ENCODE data around the gene CLEC4C. TPM values are rescaled to one million over a fixed set of nuclear protein-coding genes. Genes with fewer than 3 reads are reported as not detected.

CLEC4C gene
- total and polyA plus RNA-seq, 2 of the 4 experiments (the other 2 are of a cell fraction) = not detected

GRCh38 chr12:7731486-7731885, 15.7 kb downstream of the CLEC4C start:
- Histone ChIP-seq H3K23ac (ENCODE audit: low read depth, low read length) (no peak overlapping the region), H2BK5ac (ENCODE audit: low read depth, low read length, poor library complexity, severe bottlenecking) (no peak overlapping the region), H2AFZ (replicated peaks; ENCODE audit: low read length, poor library complexity) (no peak overlapping the region), H3K27me3 (ENCODE audit: control insufficient read depth, insufficient read depth, low read length) (no peaks in the 10 kb centered on the region), H4K20me1 (ENCODE audit: insufficient read depth, low read length) (no peaks in the 10 kb centered on the region), H3K14ac (replicated peaks; ENCODE audit: low read depth, low read length) (no peak overlapping the region), H3K27ac (ENCODE audit: insufficient read depth, low read length) (no peak overlapping the region), H2BK120ac (ENCODE audit: low read depth, low read length) (no peak overlapping the region), H3K79me1 (ENCODE audit: low read depth in 1 of 2, low read length in 2 of 2) (no peaks in the 10 kb centered on the region), H3K36me3 (ENCODE audit: control insufficient read depth, insufficient read depth, low read length) (no peaks in the 10 kb centered on the region), H2AK9ac (replicated peaks; ENCODE audit: low read depth, low read length, poor library complexity) (no peak overlapping the region), H2BK20ac (ENCODE audit: low read depth, low read length) (no peak overlapping the region), H4K5ac (ENCODE audit: low read depth, low read length) (no peak overlapping the region), H3K4ac (ENCODE audit: low read depth, low read length) (no peak overlapping the region), H3K9ac (ENCODE audit: low read depth, low read length) (no peak overlapping the region), H3K9me1 (ENCODE audit: insufficient read depth, low read length) (no peaks in the 10 kb centered on the region), H3K56ac (ENCODE audit: extremely low read depth, insufficient read depth, low read length) (no peak overlapping the region), H3K9me3 (ENCODE audit: control insufficient read depth, insufficient read depth, low read length) (peaks cover 2% of the 10 kb centered on the region; the same call in 1 of the 2 replicates), H4K91ac (ENCODE audit: insufficient read depth, low read depth, low read length) (no peak overlapping the region), H3K18ac (ENCODE audit: low read depth, low read length) (no peak overlapping the region), H3K4me1 (ENCODE audit: control insufficient read depth, insufficient read depth, low read length) (no peaks in the 10 kb centered on the region), H3K4me2 (ENCODE audit: low read depth, low read length) (no peak overlapping the region), H2BK15ac (ENCODE audit: low read depth, low read length) (no peak overlapping the region), H3K4me3 (ENCODE audit: insufficient read depth, low read depth, low read length) (no peak overlapping the region), H4K8ac (ENCODE audit: low read depth in 2 of 2, low read length in 2 of 2) (no peak overlapping the region), H2AK5ac (ENCODE audit: low read depth, low read length) (no peak overlapping the region)
- no TSS peak for BruUV-seq (replicated peaks)
- DNase-seq (no peak), ATAC-seq (ENCODE audit: low read depth) (no peak)
- in situ Hi-C loops (cut with MboI; ENCODE audit: low sequenced_read_pairs) (no loop called here), dilution Hi-C loops (cut with HindIII; ENCODE audit: low sequenced_read_pairs, unreplicated experiment) (no loop called here), intact Hi-C loops (cut with micrococcal nuclease) (no loop called here)
- WGBS, 2 experiments (ENCODE audit: extremely low coverage in 2 of 2, insufficient read length in 1 of 2) = no CpG with 5 or more reads among the region's 5 CpGs
- CTCF ChIA-PET = no interaction called here
- no peak for TF ChIP-seq CTCF (conservative IDR thresholded peaks at IDR 0.05; ENCODE audit: low read depth, low read length)
- TF ChIP-seq CEBPB (IDR thresholded peaks at IDR 0.05; ENCODE audit: low read depth, low read length) = no peak
- no peak for TF ChIP-seq POLR2A (IDR thresholded peaks at IDR 0.05; ENCODE audit: low read depth, low read length)
- no peak for TF ChIP-seq MAFK (IDR thresholded peaks at IDR 0.05; ENCODE audit: low read depth, low read length)
- no peak for TF ChIP-seq SMC3 (IDR thresholded peaks at IDR 0.05; ENCODE audit: low read depth, low read length)
- no peak for TF ChIP-seq NFE2L2 (IDR thresholded peaks at IDR 0.05; ENCODE audit: low read depth, low read length)
- TF ChIP-seq RAD21 (IDR thresholded peaks at IDR 0.05; ENCODE audit: low read length) = no peak
- TF ChIP-seq ELK1 (IDR thresholded peaks at IDR 0.05; ENCODE audit: borderline replicate concordance, low read depth, low read length) = no peak
- TF ChIP-seq FOS (IDR thresholded peaks at IDR 0.05; ENCODE audit: low read depth, low read length) = no peak
- TF ChIP-seq, protein P1, sequence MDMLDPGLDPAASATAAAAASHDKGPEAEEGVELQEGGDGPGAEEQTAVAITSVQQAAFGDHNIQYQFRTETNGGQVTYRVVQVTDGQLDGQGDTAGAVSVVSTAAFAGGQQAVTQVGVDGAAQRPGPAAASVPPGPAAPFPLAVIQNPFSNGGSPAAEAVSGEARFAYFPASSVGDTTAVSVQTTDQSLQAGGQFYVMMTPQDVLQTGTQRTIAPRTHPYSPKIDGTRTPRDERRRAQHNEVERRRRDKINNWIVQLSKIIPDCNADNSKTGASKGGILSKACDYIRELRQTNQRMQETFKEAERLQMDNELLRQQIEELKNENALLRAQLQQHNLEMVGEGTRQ (IDR thresholded peaks at IDR 0.05; ENCODE audit: low read depth, low read length) = no peak
- POLR2A ChIA-PET (ENCODE audit: unreplicated experiment) = no interaction called here

Measured in IMR-90 (cell line).